SK-N-SH (cell line): ENCODE measurements around the gene TAC4. TPM values are rescaled to one million over a fixed set of nuclear protein-coding genes. Genes with fewer than 3 reads are reported as not detected.

Source experiments
- CTCF ChIA-PET: fragments of 300-600, 350-600 bp; formaldehyde crosslinking; extraction: SDS; loops from one replicate; lab custom pipeline; 2021; lab: Yijun Ruan, JAX
- POLR2A ChIA-PET: fragments of 350-600 bp; sonication (Branson Sonifier 250); formaldehyde crosslinking; extraction: SDS; loops from one replicate; lab custom pipeline; 2020; ENCODE audit warnings: antibody characterized with exemption, inconsistent platforms; lab: Yijun Ruan, JAX
- DNase-seq: peaks from one replicate; pipeline ENCODE4 v3.0.0; 2012
- H2AFZ ChIP-seq: fragments of 200-600 bp; sonication (generic); 2 replicates; pipeline ENCODE4 v1.8.1; 2016; ENCODE audit warnings: antibody characterized with exemption, mild to moderate bottlenecking, low read depth
- H3F3A ChIP-seq: fragments of 200-600 bp; sonication (generic); replicated peaks from 2 replicates; pipeline ENCODE3; 2016; ENCODE audit warnings: antibody characterized with exemption, mild to moderate bottlenecking; ENCODE audit not compliant: insufficient read depth
- H3K27ac ChIP-seq, 2 experiments: fragments of 200-500 bp in 1 of 2; fragments of 200-600 bp in 1 of 2; sonication (Bioruptor generic) in 1 of 2; sonication (generic), shearing (Covaris generic) in 1 of 2; 2 replicates each; pipeline versions ENCODE4 v1.5.1 to v1.6.1; 2014 to 2016; ENCODE audit warnings: low read depth in 2 of 2, inconsistent platforms in 1 of 2, low read length in 1 of 2, mild to moderate bottlenecking in 1 of 2, mixed read lengths in 1 of 2
- H3K27me3 ChIP-seq: fragments of 200-600 bp; sonication (generic), shearing (Covaris generic); 2 replicates; pipeline ENCODE4 v1.6.1; 2016; ENCODE audit warnings: mixed run types; ENCODE audit not compliant: insufficient read depth
- H3K36me3 ChIP-seq, 2 experiments: fragments of 200-500 bp in 1 of 2; fragments of 200-600 bp in 1 of 2; sonication (Bioruptor generic) in 1 of 2; sonication (generic) in 1 of 2; replicated peaks in 1 of 2; 2 replicates each; pipeline versions ENCODE3 to v1.5.1; 2014 to 2016; ENCODE audit warnings: low read length in 1 of 2, mild to moderate bottlenecking in 1 of 2; ENCODE audit not compliant: insufficient read depth in 2 of 2, control insufficient read depth in 1 of 2
- H3K4me1 ChIP-seq, 2 experiments: fragments of 200-500 bp in 1 of 2; fragments of 200-600 bp in 1 of 2; sonication (Bioruptor generic) in 1 of 2; sonication (generic), shearing (Covaris generic) in 1 of 2; 2 replicates each; pipeline versions ENCODE4 v1.5.1 to v1.6.1; 2014 to 2016; ENCODE audit warnings: low read depth in 1 of 2, low read length in 1 of 2, mixed run types in 1 of 2; ENCODE audit not compliant: insufficient read depth in 2 of 2, control insufficient read depth in 1 of 2
- H3K4me2 ChIP-seq: fragments of 200-600 bp; sonication (generic), shearing (Covaris generic); 2 replicates; pipeline ENCODE4 v1.6.1; 2017; ENCODE audit warnings: mixed run types
- H3K4me3 ChIP-seq, 2 experiments: fragments of 200-500 bp in 1 of 2; fragments of 200-600 bp in 1 of 2; sonication (Bioruptor generic) in 1 of 2; sonication (generic), shearing (Covaris generic) in 1 of 2; 2 replicates each; pipeline versions ENCODE4 v1.5.1 to v1.8.1; 2014 to 2016; ENCODE audit warnings: low read depth in 2 of 2, inconsistent platforms in 1 of 2, low read length in 1 of 2, mild to moderate bottlenecking in 1 of 2, mixed read lengths in 1 of 2, moderate library complexity in 1 of 2
- H3K79me2 ChIP-seq: fragments of 200-600 bp; sonication (generic); 2 replicates; pipeline ENCODE4 v1.8.1; 2017; ENCODE audit warnings: mild to moderate bottlenecking; ENCODE audit not compliant: insufficient read depth
- H3K9ac ChIP-seq: fragments of 200-600 bp; sonication (generic); 2 replicates; pipeline ENCODE4 v1.6.1; 2017; ENCODE audit warnings: mixed run types
- H3K9me2 ChIP-seq: fragments of 200-600 bp; sonication (generic); 2 replicates; pipeline ENCODE4 v1.6.1; 2017; ENCODE audit warnings: mixed run types
- H3K9me3 ChIP-seq: fragments of 200-600 bp; sonication (generic); 2 replicates; pipeline ENCODE4 v1.6.1; 2017; ENCODE audit warnings: mixed run types, mild to moderate bottlenecking, moderate library complexity
- H4K20me1 ChIP-seq: fragments of 200-600 bp; sonication (generic); 2 replicates; pipeline ENCODE4 v1.6.1; 2017; ENCODE audit warnings: mild to moderate bottlenecking, mixed run types; ENCODE audit not compliant: insufficient read depth
- CTCF ChIP-seq: fragments of 200-600 bp; sonication (generic); IDR thresholded peaks from 2 replicates; pipeline ENCODE4 v1.6.1; 2017; ENCODE audit warnings: antibody characterized with exemption, mild to moderate bottlenecking, moderate library complexity
- ELF1 ChIP-seq: IDR thresholded peaks from 2 replicates; pipeline ENCODE4 v1.4.0; 2012
- EP300 ChIP-seq, 2 experiments: IDR thresholded peaks; 2 replicates each; pipeline versions ENCODE4 v1.4.0 to v1.6.1; 2012; ENCODE audit warnings: borderline replicate concordance in 1 of 2, low read depth in 1 of 2, low read length in 1 of 2
- FOXJ3 ChIP-seq: sonication (generic); formaldehyde crosslinking; IDR thresholded peaks from 2 replicates; pipeline ENCODE4 v1.5.1; 2020; ENCODE audit warnings: mild to moderate bottlenecking, missing genetic modification reagents
- FOXM1 ChIP-seq: IDR thresholded peaks from 2 replicates; pipeline ENCODE4 v1.4.0; 2012; ENCODE audit warnings: low read depth, mild to moderate bottlenecking
- GATA2 ChIP-seq: sonication (generic); formaldehyde crosslinking; IDR thresholded peaks from 2 replicates; pipeline ENCODE4 v1.5.0; 2020; ENCODE audit warnings: mild to moderate bottlenecking, missing genetic modification reagents
- MAX ChIP-seq: IDR thresholded peaks from 2 replicates; pipeline ENCODE4 v1.4.0; 2012; ENCODE audit warnings: low read depth
- MEF2A ChIP-seq: IDR thresholded peaks from 2 replicates; pipeline ENCODE4 v1.4.0; 2012; ENCODE audit warnings: low read depth, borderline replicate concordance
- NFIC ChIP-seq: IDR thresholded peaks from 2 replicates; pipeline ENCODE4 v1.4.0; 2012; ENCODE audit warnings: borderline replicate concordance
- POLR2AphosphoS5 ChIP-seq: IDR thresholded peaks from 2 replicates; pipeline ENCODE4 v1.6.1; 2012; ENCODE audit warnings: low read depth, low read length
- RAD21 ChIP-seq: IDR thresholded peaks from 2 replicates; pipeline ENCODE4 v1.6.1; 2012; ENCODE audit warnings: mild to moderate bottlenecking, low read length
- RCOR1 ChIP-seq: fragments of 150-350 bp; IDR thresholded peaks from 2 replicates; pipeline ENCODE4 v1.6.1; 2017; ENCODE audit warnings: antibody characterized with exemption, low read length
- RXRA ChIP-seq: IDR thresholded peaks from 2 replicates; pipeline ENCODE4 v1.4.0; 2012; ENCODE audit warnings: low read depth, mild to moderate bottlenecking, borderline replicate concordance
- SMC3 ChIP-seq: IDR thresholded peaks from 2 replicates; pipeline ENCODE4 v1.6.1; 2012; ENCODE audit warnings: low read depth, low read length, improper control_type of control experiment
- TAF1 ChIP-seq: IDR thresholded peaks from 2 replicates; pipeline ENCODE4 v1.6.1; 2012; ENCODE audit warnings: low read depth, mild to moderate bottlenecking, low read length, moderate library complexity, borderline replicate concordance
- TEAD4 ChIP-seq: IDR thresholded peaks from 2 replicates; pipeline ENCODE4 v1.4.0; 2012; ENCODE audit warnings: mild to moderate bottlenecking, borderline replicate concordance; ENCODE audit not compliant: insufficient read depth
- YY1 ChIP-seq: IDR thresholded peaks from 2 replicates; pipeline ENCODE4 v1.4.0; 2012; ENCODE audit warnings: low read depth, mild to moderate bottlenecking
- polyA plus RNA-seq, 3 experiments: library from polyadenylated mRNA; depleted of rRNA; stranded (reverse); fragments of >200 nt; gene quantifications; 2 replicates each; pipeline ENCODE4 v1.2.3, GENCODE V29; 2012
- TF ChIP-seq, protein P1 (sequence below): IDR thresholded peaks from 2 replicates; pipeline ENCODE4 v1.4.0; 2012; ENCODE audit warnings: low read depth, borderline replicate concordance
- TF ChIP-seq, protein P2 (sequence below): IDR thresholded peaks from 2 replicates; pipeline ENCODE4 v1.6.1; 2012; ENCODE audit warnings: mild to moderate bottlenecking, low read depth, low read length, moderate library complexity
- TF ChIP-seq, protein P3 (sequence below): IDR thresholded peaks from 2 replicates; pipeline ENCODE4 v1.4.0; 2012; ENCODE audit warnings: low read depth, borderline replicate concordance

The TAC4 gene, protein sequence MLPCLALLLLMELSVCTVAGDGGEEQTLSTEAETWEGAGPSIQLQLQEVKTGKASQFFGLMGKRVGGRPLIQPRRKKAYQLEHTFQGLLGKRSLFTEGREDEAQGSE
- polyA plus RNA-seq (2012; rRNA removed): not detected in 2 replicates
- polyA plus RNA-seq (2012; cell fraction: cytosol; rRNA removed): not detected in 2 replicates
- polyA plus RNA-seq (2012; cell fraction: nucleus; rRNA removed): not detected in 2 replicates

DNA sequence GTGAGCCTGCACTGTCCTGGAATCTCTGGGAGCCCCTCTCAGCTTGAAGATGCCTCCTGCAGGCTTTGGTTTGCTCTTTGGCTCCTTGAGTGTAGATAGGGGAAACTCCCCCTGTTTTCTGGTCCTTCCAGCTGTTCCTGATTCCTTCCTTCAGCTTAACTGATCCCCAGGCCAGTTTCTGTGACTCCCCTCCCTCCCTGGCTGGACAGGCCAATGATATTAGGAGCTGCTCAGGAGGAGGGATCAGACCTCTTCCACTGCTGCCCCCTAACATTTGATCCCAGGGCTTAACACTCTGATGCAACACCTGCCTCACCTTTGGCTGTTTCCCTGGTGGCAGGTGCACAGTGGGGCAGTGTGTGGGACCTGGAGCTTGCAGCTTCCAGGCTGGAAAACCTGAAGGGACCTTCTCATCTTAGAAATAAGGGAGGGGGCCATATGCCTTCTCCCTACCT lies at the start of gene TAC4:
TSS of gene TAC4 (minus strand) at position 51 of the 455 bp plus-strand sequence. CDS start 52 bp downstream, outside the sequence.
- Histone ChIP-seq H3K4me1 (peaks cover 4 to 16% of the 10 kb centered on the region in 2 experiments; a peak in 1 of 4 replicates), H3K79me2 (no peaks in the 10 kb centered on the region)
- CTCF ChIA-PET: interaction anchor here (1.0 to 40.4 kb wide), 5 partner anchors 13 to 291 kb away, joined by 3 to 1665 read pairs (median 6); partner anchors contain the start of gene DLX3

More for the DNA sequence above, at the start of gene TAC4:
- no peak for DNase-seq
- TF ChIP-seq FOXJ3 (CRISPR knock-in tag): no peak
- no peak for TF ChIP-seq TEAD4
- TF ChIP-seq MAX: no peak
- TF ChIP-seq NFIC: no peak
- no peak for TF ChIP-seq FOXM1
- TF ChIP-seq POLR2AphosphoS5: no peak
- TF ChIP-seq CTCF: no peak
- no peak for TF ChIP-seq YY1
- TF ChIP-seq EP300 (IDR thresholded peaks at IDR 0.05; ENCODE audit: borderline replicate concordance in 1 of 2, low read depth in 1 of 2, low read length in 1 of 2): no peak
- no peak for TF ChIP-seq RAD21
- TF ChIP-seq MEF2A: no peak
- no peak for TF ChIP-seq RXRA
- no peak for TF ChIP-seq ELF1
- no peak for TF ChIP-seq SMC3
- TF ChIP-seq TAF1: no peak
- TF ChIP-seq, protein P1, sequence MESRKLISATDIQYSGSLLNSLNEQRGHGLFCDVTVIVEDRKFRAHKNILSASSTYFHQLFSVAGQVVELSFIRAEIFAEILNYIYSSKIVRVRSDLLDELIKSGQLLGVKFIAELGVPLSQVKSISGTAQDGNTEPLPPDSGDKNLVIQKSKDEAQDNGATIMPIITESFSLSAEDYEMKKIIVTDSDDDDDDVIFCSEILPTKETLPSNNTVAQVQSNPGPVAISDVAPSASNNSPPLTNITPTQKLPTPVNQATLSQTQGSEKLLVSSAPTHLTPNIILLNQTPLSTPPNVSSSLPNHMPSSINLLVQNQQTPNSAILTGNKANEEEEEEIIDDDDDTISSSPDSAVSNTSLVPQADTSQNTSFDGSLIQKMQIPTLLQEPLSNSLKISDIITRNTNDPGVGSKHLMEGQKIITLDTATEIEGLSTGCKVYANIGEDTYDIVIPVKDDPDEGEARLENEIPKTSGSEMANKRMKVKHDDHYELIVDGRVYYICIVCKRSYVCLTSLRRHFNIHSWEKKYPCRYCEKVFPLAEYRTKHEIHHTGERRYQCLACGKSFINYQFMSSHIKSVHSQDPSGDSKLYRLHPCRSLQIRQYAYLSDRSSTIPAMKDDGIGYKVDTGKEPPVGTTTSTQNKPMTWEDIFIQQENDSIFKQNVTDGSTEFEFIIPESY: no peak
- no peak for TF ChIP-seq GATA2 (CRISPR knock-in tag)
- TF ChIP-seq, protein P2, sequence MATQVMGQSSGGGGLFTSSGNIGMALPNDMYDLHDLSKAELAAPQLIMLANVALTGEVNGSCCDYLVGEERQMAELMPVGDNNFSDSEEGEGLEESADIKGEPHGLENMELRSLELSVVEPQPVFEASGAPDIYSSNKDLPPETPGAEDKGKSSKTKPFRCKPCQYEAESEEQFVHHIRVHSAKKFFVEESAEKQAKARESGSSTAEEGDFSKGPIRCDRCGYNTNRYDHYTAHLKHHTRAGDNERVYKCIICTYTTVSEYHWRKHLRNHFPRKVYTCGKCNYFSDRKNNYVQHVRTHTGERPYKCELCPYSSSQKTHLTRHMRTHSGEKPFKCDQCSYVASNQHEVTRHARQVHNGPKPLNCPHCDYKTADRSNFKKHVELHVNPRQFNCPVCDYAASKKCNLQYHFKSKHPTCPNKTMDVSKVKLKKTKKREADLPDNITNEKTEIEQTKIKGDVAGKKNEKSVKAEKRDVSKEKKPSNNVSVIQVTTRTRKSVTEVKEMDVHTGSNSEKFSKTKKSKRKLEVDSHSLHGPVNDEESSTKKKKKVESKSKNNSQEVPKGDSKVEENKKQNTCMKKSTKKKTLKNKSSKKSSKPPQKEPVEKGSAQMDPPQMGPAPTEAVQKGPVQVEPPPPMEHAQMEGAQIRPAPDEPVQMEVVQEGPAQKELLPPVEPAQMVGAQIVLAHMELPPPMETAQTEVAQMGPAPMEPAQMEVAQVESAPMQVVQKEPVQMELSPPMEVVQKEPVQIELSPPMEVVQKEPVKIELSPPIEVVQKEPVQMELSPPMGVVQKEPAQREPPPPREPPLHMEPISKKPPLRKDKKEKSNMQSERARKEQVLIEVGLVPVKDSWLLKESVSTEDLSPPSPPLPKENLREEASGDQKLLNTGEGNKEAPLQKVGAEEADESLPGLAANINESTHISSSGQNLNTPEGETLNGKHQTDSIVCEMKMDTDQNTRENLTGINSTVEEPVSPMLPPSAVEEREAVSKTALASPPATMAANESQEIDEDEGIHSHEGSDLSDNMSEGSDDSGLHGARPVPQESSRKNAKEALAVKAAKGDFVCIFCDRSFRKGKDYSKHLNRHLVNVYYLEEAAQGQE: no peak
- TF ChIP-seq, protein P3, sequence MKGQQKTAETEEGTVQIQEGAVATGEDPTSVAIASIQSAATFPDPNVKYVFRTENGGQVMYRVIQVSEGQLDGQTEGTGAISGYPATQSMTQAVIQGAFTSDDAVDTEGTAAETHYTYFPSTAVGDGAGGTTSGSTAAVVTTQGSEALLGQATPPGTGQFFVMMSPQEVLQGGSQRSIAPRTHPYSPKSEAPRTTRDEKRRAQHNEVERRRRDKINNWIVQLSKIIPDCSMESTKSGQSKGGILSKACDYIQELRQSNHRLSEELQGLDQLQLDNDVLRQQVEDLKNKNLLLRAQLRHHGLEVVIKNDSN: no peak
- no peak for TF ChIP-seq RCOR1
- no peak within 1 kb of the TSS for H3K27ac ChIP-seq
- H4K20me1 ChIP-seq: no peaks in the 10 kb centered on the region
- peaks cover 5% of the 10 kb centered on the region for H3F3A ChIP-seq
- H3K9me3 ChIP-seq: no peaks in the 10 kb centered on the region
- H3K27me3 ChIP-seq: no peaks in the 10 kb centered on the region
- no peak within 1 kb of the TSS for H3K9ac ChIP-seq
- H3K9me2 ChIP-seq: no peaks in the 10 kb centered on the region
- POLR2A ChIA-PET: no interaction called here
- no peak within 1 kb of the TSS for H2AFZ ChIP-seq
- no peak within 1 kb of the TSS for H3K4me3 ChIP-seq
- no peaks in the 10 kb centered on the region for H3K36me3 ChIP-seq
- no peak within 1 kb of the TSS for H3K4me2 ChIP-seq
